ENCODE measurements around the gene STK32A.

Gene STK32A

DNA sequence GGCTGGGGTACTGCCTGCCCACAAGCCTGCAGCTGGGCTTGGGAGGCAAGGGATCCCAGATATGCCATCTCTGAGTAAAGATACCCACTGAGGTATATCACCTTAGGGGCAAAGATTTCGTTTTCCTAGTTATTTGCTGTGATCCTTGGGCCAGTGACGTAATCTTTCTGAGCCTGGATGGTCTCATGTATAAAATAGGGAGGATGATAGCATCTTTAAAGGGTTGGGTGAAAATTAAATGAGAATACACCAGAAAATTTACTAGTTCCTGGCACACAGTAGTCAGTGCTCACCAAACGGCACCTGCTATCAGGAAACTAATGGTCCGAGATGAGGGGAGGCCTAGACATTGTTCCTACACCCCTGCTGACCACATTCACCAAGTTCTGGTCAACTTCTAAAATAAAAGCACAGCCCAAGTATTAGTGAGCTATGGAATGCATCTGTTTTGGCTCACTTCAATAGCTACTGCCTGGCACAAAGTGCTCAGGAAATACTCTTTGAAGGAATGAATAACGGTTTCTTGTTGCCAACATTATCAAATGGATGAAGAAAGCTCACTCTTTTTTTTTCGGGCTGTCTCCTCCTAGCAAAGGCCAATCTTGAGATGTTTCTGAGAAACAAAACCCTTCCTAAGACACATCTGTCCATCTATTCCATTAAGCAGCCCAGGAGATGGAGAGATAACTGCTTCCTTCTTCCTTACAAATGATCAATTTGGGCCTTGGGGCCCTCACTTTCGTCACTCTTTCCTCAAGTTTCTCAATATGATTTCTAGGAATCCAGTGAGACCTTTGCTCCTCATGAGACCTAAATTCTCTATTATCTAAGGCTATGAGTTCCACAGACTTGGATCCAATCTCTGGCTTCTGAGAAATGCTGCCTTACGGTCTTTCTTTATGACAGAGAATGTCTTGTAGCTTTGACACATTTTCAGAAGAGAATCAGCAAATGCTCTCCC is 176.8 kb downstream of the STK32A start:
- peaks cover 3% of the 10 kb centered on the region for H3K36me3 ChIP-seq (ENCODE audit: insufficient read depth, low read length)
- no peak overlapping the region for H3K4me3 ChIP-seq (ENCODE audit: low read length)
- H3K27me3 ChIP-seq (ENCODE audit: control insufficient read depth, insufficient read depth, low read length) = no peaks in the 10 kb centered on the region
- no peak overlapping the region for H3K4me2 ChIP-seq (ENCODE audit: low read length)
- H3K9ac ChIP-seq (ENCODE audit: low read depth, low read length) = no peak overlapping the region
- H3K4me1 ChIP-seq (ENCODE audit: control insufficient read depth, insufficient read depth, low read length) = peaks cover 12% of the 10 kb centered on the region
- H3K9me3 ChIP-seq (replicated peaks; ENCODE audit: low read length) = no peaks in the 10 kb centered on the region

GRCh38 chr5:147412561-147412960 is 177.7 kb downstream of the STK32A start:
- no peak overlapping the region for H3K4me3 ChIP-seq (ENCODE audit: low read length)
- no peaks in the 10 kb centered on the region for H3K27me3 ChIP-seq (ENCODE audit: control insufficient read depth, insufficient read depth, low read length)
- peaks cover 10% of the 10 kb centered on the region for H3K4me1 ChIP-seq (ENCODE audit: control insufficient read depth, insufficient read depth, low read length)
- peaks cover 3% of the 10 kb centered on the region for H3K36me3 ChIP-seq (ENCODE audit: insufficient read depth, low read length)
- H3K9ac ChIP-seq (ENCODE audit: low read depth, low read length) = no peak overlapping the region
- no peaks in the 10 kb centered on the region for H3K9me3 ChIP-seq (replicated peaks; ENCODE audit: low read length)
- H3K4me2 ChIP-seq (ENCODE audit: low read length) = no peak overlapping the region

DNA sequence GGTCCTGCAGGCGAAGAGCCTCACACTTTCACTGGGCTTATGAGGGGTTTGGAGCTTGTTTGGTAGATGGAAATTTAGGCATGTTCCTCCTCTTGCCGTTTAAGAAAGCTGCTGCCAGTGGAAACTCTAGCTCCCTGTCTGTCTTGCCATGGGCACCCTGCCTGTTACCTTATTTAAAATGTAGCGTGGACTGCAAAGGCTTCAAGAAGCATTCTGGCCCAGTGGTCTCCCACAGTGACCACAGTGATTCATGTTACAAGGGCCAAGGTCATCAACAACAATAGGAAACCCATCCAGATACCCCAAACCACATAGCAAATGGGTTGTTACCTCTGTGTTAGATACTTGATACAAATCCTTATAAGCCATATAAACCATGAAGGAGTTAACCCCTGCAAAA is 178.4 kb downstream of the STK32A start:
- H3K4me1 ChIP-seq (ENCODE audit: control insufficient read depth, insufficient read depth, low read length) = peaks cover 11% of the 10 kb centered on the region

GRCh38 chr5:147415651-147416050 is 180.8 kb downstream of the STK32A start:
- peaks cover 11% of the 10 kb centered on the region for H3K4me1 ChIP-seq (ENCODE audit: control insufficient read depth, insufficient read depth, low read length)

More for the DNA sequence above, 178.4 kb downstream of the STK32A start:
- Histone ChIP-seq H3K9me3 (replicated peaks; ENCODE audit: low read length) (no peaks in the 10 kb centered on the region), H3K36me3 (ENCODE audit: insufficient read depth, low read length) (peaks cover 3% of the 10 kb centered on the region), H3K9ac (ENCODE audit: low read depth, low read length) (no peak overlapping the region), H3K27me3 (ENCODE audit: control insufficient read depth, insufficient read depth, low read length) (no peaks in the 10 kb centered on the region), H3K4me2 (ENCODE audit: low read length) (no peak overlapping the region), H3K4me3 (ENCODE audit: low read length) (no peak overlapping the region)

DNA sequence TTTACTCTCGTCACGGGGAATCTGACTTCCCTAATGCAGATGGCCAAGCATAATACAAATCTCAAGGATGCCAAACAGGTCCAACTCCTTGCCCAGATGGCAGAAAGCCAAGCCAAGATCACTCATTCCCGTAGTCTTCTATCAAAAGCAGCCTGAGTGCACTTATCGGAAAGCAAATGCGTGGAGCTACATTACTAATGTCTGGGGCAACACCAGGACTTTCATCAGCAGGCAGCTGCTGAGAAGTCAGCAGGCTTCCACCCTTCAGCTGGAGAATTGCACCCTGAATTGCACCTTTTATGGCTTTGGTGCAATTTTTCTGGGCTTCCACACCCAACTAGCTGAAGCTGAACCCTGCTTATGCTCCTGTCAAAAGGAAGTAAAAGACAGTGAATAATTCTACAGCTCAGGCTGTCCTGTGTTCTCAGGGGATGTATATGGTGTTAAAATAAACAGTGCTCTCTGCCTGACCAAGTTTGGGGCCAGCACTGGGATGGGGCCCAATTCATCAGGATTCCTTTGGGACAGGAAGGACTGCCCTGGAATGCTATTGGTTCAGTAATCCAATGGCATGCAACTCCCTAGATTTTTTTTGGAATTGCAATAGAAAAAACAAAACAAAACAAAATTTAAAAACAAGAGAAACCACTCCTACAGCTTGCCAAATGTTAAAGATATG is 182.4 kb downstream of the STK32A start:
- Histone ChIP-seq H3K4me1 (ENCODE audit: control insufficient read depth, insufficient read depth, low read length) (peaks cover 9% of the 10 kb centered on the region), H3K9ac (ENCODE audit: low read depth, low read length) (no peak overlapping the region), H3K27me3 (ENCODE audit: control insufficient read depth, insufficient read depth, low read length) (no peaks in the 10 kb centered on the region), H3K9me3 (replicated peaks; ENCODE audit: low read length) (no peaks in the 10 kb centered on the region), H3K4me3 (ENCODE audit: low read length) (no peak overlapping the region), H3K4me2 (ENCODE audit: low read length) (no peak overlapping the region), H3K36me3 (ENCODE audit: insufficient read depth, low read length) (peaks cover 1% of the 10 kb centered on the region)

More at GRCh38 chr5:147415651-147416050, 180.8 kb downstream of the STK32A start:
- H3K36me3 ChIP-seq (ENCODE audit: insufficient read depth, low read length) = peaks cover 3% of the 10 kb centered on the region
- no peak overlapping the region for H3K4me3 ChIP-seq (ENCODE audit: low read length)
- no peaks in the 10 kb centered on the region for H3K9me3 ChIP-seq (replicated peaks; ENCODE audit: low read length)
- no peak overlapping the region for H3K4me2 ChIP-seq (ENCODE audit: low read length)
- H3K9ac ChIP-seq (ENCODE audit: low read depth, low read length) = no peak overlapping the region
- H3K27me3 ChIP-seq (ENCODE audit: control insufficient read depth, insufficient read depth, low read length) = no peaks in the 10 kb centered on the region

GRCh38 chr5:147418613-147419012 is 183.8 kb downstream of the STK32A start:
- Histone ChIP-seq H3K9me3 (replicated peaks; ENCODE audit: low read length) (no peaks in the 10 kb centered on the region), H3K4me2 (ENCODE audit: low read length) (no peak overlapping the region), H3K4me1 (ENCODE audit: control insufficient read depth, insufficient read depth, low read length) (peaks cover 9% of the 10 kb centered on the region), H3K9ac (ENCODE audit: low read depth, low read length) (no peak overlapping the region), H3K36me3 (ENCODE audit: insufficient read depth, low read length) (no peaks in the 10 kb centered on the region), H3K4me3 (ENCODE audit: low read length) (no peak overlapping the region), H3K27me3 (ENCODE audit: control insufficient read depth, insufficient read depth, low read length) (no peaks in the 10 kb centered on the region)

DNA sequence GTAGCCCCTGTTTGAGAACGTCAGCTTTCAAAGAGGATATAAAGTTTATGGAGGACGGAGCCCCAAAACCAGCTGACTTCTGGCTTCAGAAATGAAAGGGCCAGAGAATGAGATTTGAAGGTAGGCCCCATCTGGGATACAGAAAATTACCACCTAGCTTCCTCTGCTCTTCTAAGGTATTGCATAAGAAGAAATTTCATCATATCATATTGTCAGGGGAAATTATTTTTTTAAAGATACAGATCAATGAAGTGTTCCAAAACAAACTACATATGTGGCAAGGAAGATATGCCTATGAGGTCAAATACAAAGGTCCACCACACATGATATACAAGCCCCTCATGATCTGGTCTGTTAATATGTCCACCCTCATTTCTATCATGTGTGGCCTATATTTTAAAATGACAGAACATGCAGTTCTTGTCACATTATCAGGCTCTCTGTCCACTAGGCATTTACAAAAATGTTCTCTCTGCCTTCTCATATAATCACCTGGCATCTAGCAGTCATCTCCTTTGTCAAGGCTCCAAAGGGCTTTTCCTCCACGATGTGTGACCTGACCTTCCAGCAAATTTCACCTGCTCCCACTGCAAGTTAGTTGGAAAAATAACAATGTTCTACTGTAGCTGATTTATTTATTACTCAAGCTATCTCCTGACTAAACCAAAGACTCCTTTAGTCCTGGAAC is 192.0 kb downstream of the STK32A start:
- H3K27me3 ChIP-seq (ENCODE audit: control insufficient read depth, insufficient read depth, low read length) = no peaks in the 10 kb centered on the region
- H3K4me1 ChIP-seq (ENCODE audit: control insufficient read depth, insufficient read depth, low read length) = peaks cover 8% of the 10 kb centered on the region

DNA sequence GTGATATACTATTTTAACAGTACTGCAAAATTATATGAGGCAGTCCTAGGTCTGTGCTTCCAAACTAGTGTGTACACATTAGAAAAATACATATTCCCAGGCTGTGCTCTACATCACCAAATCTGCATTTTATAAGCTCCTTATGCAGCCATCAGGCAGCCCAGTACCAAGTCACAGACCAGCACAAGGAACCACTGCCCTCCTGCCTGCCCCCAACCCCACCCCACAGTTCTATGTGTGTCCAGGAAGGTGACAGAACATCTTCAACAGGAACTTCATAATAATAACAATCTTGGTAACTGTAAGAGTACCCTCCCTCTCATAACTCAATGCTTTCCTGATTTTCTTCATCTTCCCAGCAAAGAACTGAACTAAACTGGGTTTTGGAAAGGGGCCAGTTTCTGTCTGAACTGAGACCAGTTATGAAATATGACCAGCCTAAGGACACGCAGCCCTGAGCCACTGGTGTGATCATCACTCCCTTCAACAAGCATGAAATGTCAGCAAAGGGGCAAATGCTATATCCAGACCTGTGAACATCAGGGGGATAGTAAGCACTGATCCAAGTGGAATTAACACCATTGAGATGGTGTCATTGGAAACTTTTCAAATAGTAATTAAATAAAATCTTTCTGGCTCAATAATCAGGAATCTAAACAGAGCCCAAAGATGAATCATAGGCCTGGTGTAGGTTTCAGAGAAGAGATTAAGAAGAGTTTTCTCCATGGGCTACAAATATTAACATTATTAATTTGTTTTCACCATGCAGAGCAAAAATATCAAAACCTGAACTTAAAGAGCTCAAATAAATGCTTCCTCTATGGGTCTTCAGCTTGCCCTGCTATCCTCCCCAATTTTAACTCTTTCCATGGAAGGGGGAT is 192.9 kb downstream of the STK32A start:
- Histone ChIP-seq H3K9me3 (replicated peaks; ENCODE audit: low read length) (no peaks in the 10 kb centered on the region), H3K9ac (ENCODE audit: low read depth, low read length) (no peak overlapping the region), H3K4me2 (ENCODE audit: low read length) (no peak overlapping the region), H3K36me3 (ENCODE audit: insufficient read depth, low read length) (no peaks in the 10 kb centered on the region), H3K4me3 (ENCODE audit: low read length) (no peak overlapping the region), H3K4me1 (ENCODE audit: control insufficient read depth, insufficient read depth, low read length) (peaks cover 8% of the 10 kb centered on the region), H3K27me3 (ENCODE audit: control insufficient read depth, insufficient read depth, low read length) (no peaks in the 10 kb centered on the region)

More for the DNA sequence above, 192.0 kb downstream of the STK32A start:
- H3K36me3 ChIP-seq (ENCODE audit: insufficient read depth, low read length) = no peaks in the 10 kb centered on the region
- no peak overlapping the region for H3K4me2 ChIP-seq (ENCODE audit: low read length)
- no peaks in the 10 kb centered on the region for H3K9me3 ChIP-seq (replicated peaks; ENCODE audit: low read length)
- no peak overlapping the region for H3K9ac ChIP-seq (ENCODE audit: low read depth, low read length)
- H3K4me3 ChIP-seq (ENCODE audit: low read length) = no peak overlapping the region

DNA sequence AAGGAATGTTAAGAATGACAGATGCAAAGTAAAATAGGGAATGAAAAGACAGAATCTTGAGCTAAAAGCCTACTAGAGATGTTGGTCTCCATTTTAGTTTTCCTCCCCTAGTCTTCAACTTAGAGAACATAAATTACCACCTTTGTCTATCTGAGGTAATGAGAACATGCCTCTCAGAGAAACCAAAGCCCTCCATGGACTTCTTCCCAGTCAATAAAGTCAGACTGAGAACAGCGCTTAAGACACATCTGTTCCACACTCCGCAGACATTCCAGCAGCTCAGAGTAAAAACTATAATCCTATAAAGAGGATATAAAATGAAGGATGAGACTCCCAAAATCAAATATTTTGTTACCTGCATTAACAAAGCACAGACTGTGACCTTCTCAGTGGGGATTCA is 195.8 kb downstream of the STK32A start:
- Histone ChIP-seq H3K4me2 (ENCODE audit: low read length) (no peak overlapping the region), H3K9ac (ENCODE audit: low read depth, low read length) (no peak overlapping the region), H3K4me3 (ENCODE audit: low read length) (no peak overlapping the region), H3K4me1 (ENCODE audit: control insufficient read depth, insufficient read depth, low read length) (peaks cover 8% of the 10 kb centered on the region), H3K36me3 (ENCODE audit: insufficient read depth, low read length) (no peaks in the 10 kb centered on the region), H3K9me3 (replicated peaks; ENCODE audit: low read length) (no peaks in the 10 kb centered on the region), H3K27me3 (ENCODE audit: control insufficient read depth, insufficient read depth, low read length) (no peaks in the 10 kb centered on the region)

- H3K27me3 ChIP-seq (ENCODE audit: control insufficient read depth, insufficient read depth, low read length) = no peaks in the 10 kb centered on the region
- no peak overlapping the region for H3K4me2 ChIP-seq (ENCODE audit: low read length)
- no peaks in the 10 kb centered on the region for H3K9me3 ChIP-seq (replicated peaks; ENCODE audit: low read length)
- no peak overlapping the region for H3K4me3 ChIP-seq (ENCODE audit: low read length)
- H3K4me1 ChIP-seq (ENCODE audit: control insufficient read depth, insufficient read depth, low read length) = peaks cover 8% of the 10 kb centered on the region
- no peaks in the 10 kb centered on the region for H3K36me3 ChIP-seq (ENCODE audit: insufficient read depth, low read length)
- no peak overlapping the region for H3K9ac ChIP-seq (ENCODE audit: low read depth, low read length)
Observed at GRCh38 chr5:147431586-147431985, 196.8 kb downstream of the STK32A start.

All from skeletal muscle satellite cell (primary cell).